ENCODE measurements around the gene COA8. TPM values are rescaled to one million over a fixed set of nuclear protein-coding genes. Genes with fewer than 3 reads are reported as not detected.

COA8 gene
- total and polyA plus RNA-seq, 7 donors: 33.9 to 67.3 (median 38.2) TPM

DNA sequence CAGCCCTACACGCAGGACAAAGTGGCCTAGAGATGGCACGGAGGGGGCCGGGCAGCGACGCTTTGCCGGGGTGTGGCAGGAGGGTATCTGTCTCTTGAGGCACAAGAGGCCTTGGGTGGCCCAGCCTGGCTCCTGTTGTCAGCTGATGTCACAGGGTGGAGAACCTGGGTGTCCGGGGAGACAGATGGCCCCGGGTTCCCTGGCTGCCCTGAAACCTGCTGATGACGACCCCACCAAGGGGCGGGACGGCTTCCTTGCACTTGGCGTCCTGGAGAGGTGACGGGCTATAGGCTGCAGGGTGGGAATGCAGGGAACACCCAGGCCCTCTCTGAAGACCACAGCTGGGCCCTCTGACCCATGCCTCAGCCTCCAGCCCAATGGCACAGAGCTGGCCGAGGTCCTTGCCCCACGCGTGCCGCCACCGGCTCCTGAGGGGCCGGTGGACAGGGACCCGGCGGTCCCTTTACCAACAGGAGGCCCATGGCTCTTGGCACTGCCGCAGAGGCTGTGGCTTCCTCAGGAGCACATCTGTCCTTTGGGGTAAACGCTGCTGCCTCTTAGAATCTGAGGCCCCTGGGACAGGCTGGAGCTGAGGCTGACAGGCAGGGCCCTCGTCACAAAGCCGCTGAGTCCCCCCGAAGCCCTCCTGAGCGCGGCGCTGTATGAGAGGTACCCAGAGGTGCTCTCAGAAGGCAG is 17.4 kb upstream of the COA8 start:
- no peaks in the 10 kb centered on the region for H3K27me3 ChIP-seq
- H3K36me3 ChIP-seq: no peaks in the 10 kb centered on the region
- intact Hi-C loops (cut with DNase I): loop anchor here (1.0 kb wide), 1 partner anchor 45 kb away; no protein-coding TSS in a partner anchor
- no peak overlapping the region for H3K4me3 ChIP-seq
- WGBS, 2 donors: 92 to 93% methylated on average over 29 of the region's 29 CpGs
- no peaks in the 10 kb centered on the region for H3K9me3 ChIP-seq
- peak; percentile 73 for DNase-seq
- TF ChIP-seq EP300 (IDR thresholded peaks at IDR 0.05): no peak
- TF ChIP-seq, protein P1, sequence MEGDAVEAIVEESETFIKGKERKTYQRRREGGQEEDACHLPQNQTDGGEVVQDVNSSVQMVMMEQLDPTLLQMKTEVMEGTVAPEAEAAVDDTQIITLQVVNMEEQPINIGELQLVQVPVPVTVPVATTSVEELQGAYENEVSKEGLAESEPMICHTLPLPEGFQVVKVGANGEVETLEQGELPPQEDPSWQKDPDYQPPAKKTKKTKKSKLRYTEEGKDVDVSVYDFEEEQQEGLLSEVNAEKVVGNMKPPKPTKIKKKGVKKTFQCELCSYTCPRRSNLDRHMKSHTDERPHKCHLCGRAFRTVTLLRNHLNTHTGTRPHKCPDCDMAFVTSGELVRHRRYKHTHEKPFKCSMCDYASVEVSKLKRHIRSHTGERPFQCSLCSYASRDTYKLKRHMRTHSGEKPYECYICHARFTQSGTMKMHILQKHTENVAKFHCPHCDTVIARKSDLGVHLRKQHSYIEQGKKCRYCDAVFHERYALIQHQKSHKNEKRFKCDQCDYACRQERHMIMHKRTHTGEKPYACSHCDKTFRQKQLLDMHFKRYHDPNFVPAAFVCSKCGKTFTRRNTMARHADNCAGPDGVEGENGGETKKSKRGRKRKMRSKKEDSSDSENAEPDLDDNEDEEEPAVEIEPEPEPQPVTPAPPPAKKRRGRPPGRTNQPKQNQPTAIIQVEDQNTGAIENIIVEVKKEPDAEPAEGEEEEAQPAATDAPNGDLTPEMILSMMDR (IDR thresholded peaks at IDR 0.05): no peak
- no peak for TF ChIP-seq POLR2A (IDR thresholded peaks at IDR 0.05)
- no peak for TF ChIP-seq POLR2AphosphoS5 (IDR thresholded peaks at IDR 0.05)
- peak overlapping the region; percentile 92 to 98 (median 94) for H3K27ac ChIP-seq
- H3K4me1 ChIP-seq: peaks cover 0 to 93% (median 91%) of the 10 kb centered on the region in 4 donors

DNA sequence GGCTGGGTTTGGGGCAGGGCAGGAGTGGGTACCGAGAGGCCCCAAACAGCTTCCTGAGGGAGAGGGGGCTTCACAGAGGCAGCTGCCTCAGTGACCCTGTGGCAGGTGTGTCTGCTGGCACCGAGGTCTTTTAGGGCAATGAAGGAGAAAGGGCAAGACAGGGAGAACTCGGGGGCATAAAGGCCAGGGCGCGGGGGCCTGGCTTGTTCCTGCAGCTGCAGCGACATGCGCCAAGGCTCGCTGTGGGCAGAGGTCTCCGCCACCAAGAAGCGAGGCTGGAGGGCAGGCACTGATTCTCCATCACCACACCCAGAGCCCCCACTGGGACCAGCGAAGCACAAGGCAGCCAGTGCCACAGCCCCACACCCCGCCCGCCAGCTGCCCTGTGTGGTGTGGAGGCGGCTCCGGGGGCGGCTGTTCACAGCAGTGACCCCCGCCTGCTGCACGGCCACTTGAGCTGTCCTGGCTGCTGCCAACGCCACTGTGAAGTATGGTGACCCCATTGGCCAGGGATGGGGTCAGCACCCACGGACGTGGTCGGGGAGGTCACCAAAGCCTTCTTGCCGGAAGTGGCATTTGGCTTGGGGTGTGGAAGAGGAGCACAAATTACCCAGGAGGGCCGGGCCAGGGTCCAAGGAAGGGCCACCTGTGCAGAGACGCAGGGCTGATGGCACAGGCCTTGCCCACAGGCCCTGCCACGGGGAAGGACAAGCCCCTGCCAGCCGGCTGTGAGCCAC is 16.7 kb upstream of the COA8 start:
- H3K9me3 ChIP-seq: no peaks in the 10 kb centered on the region
- H3K4me3 ChIP-seq: no peak overlapping the region
- H3K27ac ChIP-seq: peak overlapping the region; percentile 92 to 98 (median 94)
- H3K27me3 ChIP-seq: no peaks in the 10 kb centered on the region
- intact Hi-C loops (cut with DNase I): loop anchor here (1.0 kb wide), 2 partner anchors 28 to 46 kb away; no protein-coding TSS in a partner anchor
- WGBS, 2 donors: 75 to 86% methylated on average over 27 of the region's 27 CpGs
- DNase-seq: no peak
- no peaks in the 10 kb centered on the region for H3K36me3 ChIP-seq
- no peak for TF ChIP-seq POLR2A (IDR thresholded peaks at IDR 0.05)
- TF ChIP-seq POLR2AphosphoS5 (IDR thresholded peaks at IDR 0.05): no peak
- no peak for TF ChIP-seq EP300 (IDR thresholded peaks at IDR 0.05)
- TF ChIP-seq, protein P1 (IDR thresholded peaks at IDR 0.05): no peak
- peaks cover 0 to 93% (median 91%) of the 10 kb centered on the region in 4 donors for H3K4me1 ChIP-seq

DNA sequence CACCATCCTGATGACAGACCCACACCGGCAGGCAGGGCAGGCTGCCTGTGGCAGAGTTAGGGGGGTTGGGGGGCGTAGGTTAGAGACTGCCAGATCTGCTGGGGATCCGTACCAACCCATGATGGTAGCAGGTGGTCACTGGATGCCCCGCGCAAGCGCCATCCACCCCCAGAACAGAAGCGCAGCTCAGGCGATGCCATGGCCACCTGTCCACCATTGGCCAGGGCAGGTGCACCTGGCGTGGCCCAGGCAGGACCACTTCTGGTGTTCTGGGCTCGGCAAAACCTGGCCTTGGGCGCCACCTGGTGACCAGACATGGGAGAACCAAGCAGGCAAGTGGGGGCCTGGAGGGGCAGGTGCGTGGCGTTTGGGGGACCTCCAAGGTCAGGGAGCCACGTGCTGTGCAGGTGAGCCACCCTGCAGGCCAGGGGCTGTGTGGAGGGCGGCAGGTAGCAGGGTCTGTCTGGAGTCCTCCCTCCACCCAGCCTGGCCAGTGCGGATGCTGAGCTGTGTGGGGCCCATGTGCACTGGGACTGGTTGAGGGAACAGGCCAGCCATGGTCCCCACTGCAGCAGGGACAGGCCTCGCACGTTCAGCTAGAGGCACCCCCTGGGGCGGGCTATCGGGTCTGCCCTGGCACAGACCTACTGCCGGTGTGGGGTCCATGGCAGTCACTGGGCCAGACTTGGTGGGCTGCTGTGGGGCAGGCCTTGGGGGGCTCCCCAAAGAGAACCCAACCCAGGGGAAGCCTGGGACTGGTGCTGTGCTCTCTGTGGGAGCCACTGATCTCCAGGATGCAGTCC is 15.9 kb upstream of the COA8 start:
- peak; percentile 88 for DNase-seq
- H3K36me3 ChIP-seq: no peaks in the 10 kb centered on the region
- H3K4me3 ChIP-seq: no peak overlapping the region
- H3K9me3 ChIP-seq: no peaks in the 10 kb centered on the region
- H3K4me1 ChIP-seq: peaks cover 0 to 93% (median 91%) of the 10 kb centered on the region in 4 donors
- H3K27me3 ChIP-seq: no peaks in the 10 kb centered on the region
- intact Hi-C loops (cut with DNase I): loop anchor here (1.0 kb wide), 1 partner anchor 29 kb away; no protein-coding TSS in a partner anchor
- peak overlapping the region; percentile 55 to 98 (median 93) for H3K27ac ChIP-seq
- no peak for TF ChIP-seq POLR2A (IDR thresholded peaks at IDR 0.05)
- TF ChIP-seq, protein P1 (IDR thresholded peaks at IDR 0.05): peak; percentile 95 to 97 (median 97)
- peak in 3 of 4 donors; percentile 15 to 51 (median 36) for TF ChIP-seq POLR2AphosphoS5 (IDR thresholded peaks at IDR 0.05)
- no peak for TF ChIP-seq EP300 (IDR thresholded peaks at IDR 0.05)
- 23 to 32% methylated on average over 21 of the region's 21 CpGs for WGBS, 2 donors

DNA sequence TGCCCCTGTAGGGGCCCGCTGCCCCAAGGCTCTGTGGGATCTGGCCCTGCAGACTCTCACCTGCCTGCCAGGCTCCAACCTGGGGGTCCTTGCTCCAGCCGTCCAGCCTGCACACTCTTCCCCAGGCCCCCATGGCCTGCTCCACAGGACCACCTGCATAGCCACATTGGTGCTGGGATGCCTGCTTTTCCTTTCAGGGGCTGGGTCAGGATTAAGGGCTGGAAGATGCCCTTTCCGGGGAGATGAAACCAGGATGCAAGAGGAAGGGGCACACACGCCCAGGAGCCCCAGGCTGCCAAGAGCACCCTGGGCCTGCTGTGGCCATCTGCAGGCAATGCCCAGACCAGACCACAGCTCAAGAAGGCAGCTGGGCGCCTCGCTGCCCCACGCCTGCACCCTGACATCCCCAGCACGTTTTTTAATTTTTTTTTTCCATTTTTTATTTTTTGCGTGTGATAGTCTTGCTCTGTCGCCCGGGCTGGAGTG is 15.3 kb upstream of the COA8 start:
- no peak for TF ChIP-seq POLR2AphosphoS5 (IDR thresholded peaks at IDR 0.05)
- H3K9me3 ChIP-seq: no peaks in the 10 kb centered on the region
- WGBS, 2 donors: 92 to 93% methylated on average over 11 of the region's 11 CpGs
- no peaks in the 10 kb centered on the region for H3K36me3 ChIP-seq
- intact Hi-C loops (cut with DNase I): no loop called here
- peak overlapping the region; percentile 55 to 98 (median 91) for H3K27ac ChIP-seq
- H3K4me1 ChIP-seq: peaks cover 0 to 93% (median 91%) of the 10 kb centered on the region in 4 donors
- DNase-seq: no peak
- no peak overlapping the region for H3K4me3 ChIP-seq
- H3K27me3 ChIP-seq: no peaks in the 10 kb centered on the region

Data from sigmoid colon (tissue), 7 donors.